HG02642 (cell line): ENCODE data around the gene PKN3.

Experiments used
- ATAC-seq: cut with Tn5 transposase; IDR thresholded peaks from one replicate; pipeline ENCODE4 v1.9.1; 2021; ENCODE audit warnings: mild to moderate bottlenecking; ENCODE audit not compliant: unreplicated experiment, poor library complexity

PKN3 gene

GRCh38 chr9:128729766-128730517 lies 27.6 kb downstream of the PKN3 start:
- ATAC-seq: no peak

DNA sequence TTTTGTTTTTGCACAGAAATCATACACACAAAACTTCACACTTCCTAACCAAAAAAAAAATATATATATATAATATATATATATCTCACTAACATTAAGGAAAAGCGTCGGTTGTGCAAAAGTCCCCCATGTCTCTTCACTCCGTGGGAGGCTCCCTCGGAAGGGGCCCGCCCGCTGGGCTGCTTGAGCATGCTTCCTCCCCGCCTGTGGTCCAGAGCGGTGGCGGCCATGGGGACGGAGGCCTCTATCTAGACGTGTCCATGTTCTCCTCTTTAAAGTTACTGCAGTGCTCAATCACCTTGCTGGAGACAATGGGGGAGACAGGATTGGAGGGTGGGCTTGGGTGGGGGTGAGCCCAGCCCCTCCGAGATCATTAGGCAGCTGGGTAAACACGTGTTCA lies 28.8 kb downstream of the PKN3 start:
- no peak for ATAC-seq

DNA sequence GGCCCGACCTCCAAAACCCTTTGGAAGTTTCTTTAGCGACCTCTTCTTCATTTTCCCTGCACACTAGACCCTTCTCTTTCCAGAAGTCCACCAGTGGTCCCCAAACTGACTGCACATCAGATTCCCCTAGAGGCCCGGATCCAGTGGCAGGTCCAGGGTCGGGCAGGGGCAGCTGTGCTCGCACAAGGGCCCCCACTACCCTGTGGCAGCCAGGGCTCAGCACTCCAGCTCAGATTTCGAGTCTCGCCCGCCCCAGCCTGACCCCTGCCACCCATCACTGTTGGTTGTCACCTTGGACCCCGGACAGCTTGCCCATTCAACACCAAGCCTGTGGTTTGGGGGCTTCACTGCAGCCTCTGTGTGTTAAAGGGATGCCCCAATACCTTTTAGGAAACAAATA lies 29.4 kb downstream of the PKN3 start:
- ATAC-seq: no peak

DNA sequence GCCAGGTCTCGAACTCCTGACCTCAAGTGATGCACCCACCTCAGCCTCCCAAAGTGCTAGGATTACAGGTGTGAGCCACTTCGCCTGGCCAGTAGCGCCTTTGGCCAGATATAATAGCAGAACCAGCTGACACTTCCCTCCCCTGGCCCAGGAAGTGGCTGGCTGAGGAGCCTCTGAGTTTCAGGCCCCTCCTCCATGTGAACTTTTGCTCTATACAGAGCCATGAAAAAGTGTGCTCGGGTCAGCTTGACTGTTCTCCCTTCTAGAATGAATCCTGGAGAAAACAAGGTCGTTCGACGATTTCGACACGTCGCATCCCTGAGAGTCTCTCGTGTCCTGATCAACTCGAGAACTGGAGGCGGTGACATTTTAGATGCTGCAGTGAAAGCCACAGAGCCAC lies 30.3 kb downstream of the PKN3 start:
- ATAC-seq: no peak

- ATAC-seq: no peak
Observed at GRCh38 chr9:128733256-128733655, 31.0 kb downstream of the PKN3 start.

- no peak for ATAC-seq
Observed at GRCh38 chr9:128735373-128735772, 33.1 kb downstream of the PKN3 start.

- no peak for ATAC-seq
Observed at GRCh38 chr9:128742401-128742800, 40.1 kb downstream of the PKN3 start.

GRCh38 chr9:128743421-128743820 lies 41.1 kb downstream of the PKN3 start:
- no peak for ATAC-seq

GRCh38 chr9:128747241-128747640 lies 44.9 kb downstream of the PKN3 start:
- ATAC-seq: no peak

- no peak for ATAC-seq
Observed at GRCh38 chr9:128750926-128751595, 48.8 kb downstream of the PKN3 start.

DNA sequence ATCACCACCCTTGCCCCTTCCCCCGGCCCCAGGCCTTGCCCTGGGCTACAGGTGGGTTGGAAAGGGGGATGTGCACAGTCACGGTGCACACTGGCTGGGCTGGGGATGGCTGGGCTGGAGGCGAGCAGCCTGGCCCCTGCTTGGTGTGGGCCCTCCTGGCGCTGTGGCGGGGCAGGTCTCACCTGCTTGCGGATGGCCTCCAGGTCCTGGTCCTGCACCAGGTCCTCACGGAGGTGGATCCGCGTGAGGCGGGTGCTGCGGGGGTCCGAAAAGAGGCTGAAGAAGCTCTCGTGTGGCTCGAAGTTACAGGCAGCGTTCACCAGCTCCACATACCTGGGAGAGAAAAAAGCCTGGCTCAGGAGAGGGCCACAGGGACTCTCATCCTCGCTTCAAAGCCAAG lies 51.3 kb downstream of the PKN3 start:
- no peak for ATAC-seq

DNA sequence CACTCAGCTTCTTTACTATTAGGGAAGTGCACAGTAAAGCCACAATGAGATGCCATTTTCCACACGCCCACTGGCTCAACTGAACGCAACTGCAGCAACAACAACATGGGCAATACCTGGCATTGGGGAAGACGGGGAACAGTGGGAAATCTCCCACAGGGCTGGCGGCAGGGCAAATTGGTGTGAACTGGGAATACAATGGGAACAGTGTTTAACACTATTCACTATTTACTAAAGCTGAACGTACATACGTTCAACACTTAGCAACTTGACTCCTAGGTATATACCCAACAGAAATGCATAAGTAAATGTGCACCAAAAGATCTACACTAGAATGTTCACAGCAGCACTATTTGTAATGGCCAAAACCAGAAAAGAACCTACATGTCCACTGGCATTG lies 55.3 kb downstream of the PKN3 start:
- no peak for ATAC-seq

- no peak for ATAC-seq
Observed at GRCh38 chr9:128762671-128763449, 60.6 kb downstream of the PKN3 start.

- no peak for ATAC-seq
Observed at GRCh38 chr9:128764361-128764760, 62.1 kb downstream of the PKN3 start.

GRCh38 chr9:128765499-128765898 lies 63.2 kb downstream of the PKN3 start:
- ATAC-seq: no peak

- ATAC-seq: no peak
Observed at GRCh38 chr9:128768606-128769005, 66.3 kb downstream of the PKN3 start.
